Heart right ventricle (tissue), 16 donors: ENCODE data around the gene OTULIN. TPM values are rescaled to one million over a fixed set of nuclear protein-coding genes. Genes with fewer than 3 reads are reported as not detected.

Experiments
- ATAC-seq, 8 donors: fragments of 200-7000 bp; cut with Tn5 transposase; one replicate each; pipeline ENCODE4 v1.9.1; 2020; ENCODE audit warnings: mild to moderate bottlenecking in 8 of 8, moderate library complexity in 8 of 8, moderate number of reproducible peaks in 1 of 8
- DNase-seq, 2 donors: peaks; one replicate each; pipeline ENCODE4 v3.0.0-alpha.2; 2020
- H3K27ac ChIP-seq, 10 donors: fragments of 200-600 bp; sonication (generic) in 2 of 10; one replicate each; pipeline versions ENCODE4 v1.5.0 to v1.8.0; 2020 to 2022; ENCODE audit warnings: mild to moderate bottlenecking in 3 of 10
- H3K27me3 ChIP-seq, 7 donors: fragments of 200-600 bp; one replicate each; pipeline ENCODE4 v1.8.0; 2021 to 2022; ENCODE audit warnings: mild to moderate bottlenecking in 2 of 7
- H3K36me3 ChIP-seq, 9 donors: fragments of 200-600 bp; sonication (generic) in 1 of 9; one replicate each; pipeline versions ENCODE4 v1.5.0 to v1.8.0; 2020 to 2022; ENCODE audit warnings: mild to moderate bottlenecking in 2 of 9
- H3K4me1 ChIP-seq, 9 donors: fragments of 200-600 bp; sonication (generic) in 1 of 9; one replicate each; pipeline versions ENCODE4 v1.5.0 to v1.8.0; 2020 to 2022; ENCODE audit warnings: mild to moderate bottlenecking in 4 of 9
- H3K4me3 ChIP-seq, 10 donors: fragments of 200-600 bp; sonication (generic) in 2 of 10; one replicate each; pipeline versions ENCODE4 v1.5.0 to v1.8.0; 2020 to 2022; ENCODE audit warnings: mild to moderate bottlenecking in 7 of 10, moderate library complexity in 2 of 10
- H3K9me3 ChIP-seq, 11 donors: fragments of 200-600 bp in 10 of 11; sonication (generic) in 2 of 11; one replicate each; pipeline versions ENCODE4 v1.5.0 to v1.8.0; 2013 to 2022; ENCODE audit warnings: mild to moderate bottlenecking in 2 of 11, control low read depth in 1 of 11, moderate library complexity in 1 of 11
- CTCF ChIP-seq, 9 donors: fragments of 200-600 bp; sonication (generic) in 2 of 9; IDR thresholded peaks; one replicate each; pipeline versions ENCODE4 v1.5.0 to v1.8.0; 2021 to 2022; ENCODE audit warnings: antibody characterized with exemption in 9 of 9, mild to moderate bottlenecking in 5 of 9, moderate library complexity in 1 of 9
- WGBS, 2 donors: extraction: QIAGEN DNeasy Blood & Tissue Kit; methylation state at CpG; one replicate each; pipeline ENCODE4 v1.1.7; 2013; ENCODE audit warnings: inconsistent platforms in 1 of 2; 5-methylcytosine and 5-hydroxymethylcytosine counted together
- intact Hi-C, 10 donors: fragments of 100-400 bp; cut with DNase I; formaldehyde crosslinking; loops; one replicate each; pipeline versions ENCODE4 v1.11.1 to v1.14.2; 2022
- polyA plus RNA-seq, 2 donors: library from polyadenylated mRNA; stranded (reverse); fragments of 200-250 nt; gene quantifications; one replicate each; pipeline ENCODE4 v1.2.3, GENCODE V29; 2013
- total RNA-seq, 10 donors: library from RNA; stranded (reverse); fragmentation: NEBNext Ultra II Directional in 3 of 10; extraction: Animal tissue kit (Norgen Biotek cat#: 25700) in 3 of 10; gene quantifications; one replicate each; pipeline versions ENCODE4 v1.2.1 to v1.2.4, GENCODE V29; 2021 to 2023
- donor health status: Arrhythmogenic right ventricular cardiomyopathy.
- donor health status: ischemic (EF 13 %, LVEDD 7.1; RV severe dilation, severe dysfunction).
- donor health status: healthy with polysubstance abuse.
- donor health status: DM: no; HTN: yes; CAD: no.
- donor health status: DM: no; HTN: no; CAD: no.
- donor health status: ischemic (EF 25% LVEDD 6.9; RV normal size, moderate dysfunction).
- donor health status: ischemic (EF 25% LVEDD 5.7; RV mildly dilated, moderate dysfunction).
- donor health status: healthy.
- donor health status: DM: yes; HTN: yes; CAD: no.
- donor health status: Ischemic cardiomyopathy.
- donor health status: ischemic (EF 35%, LVEDD 5.7; RV mildly dilated, moderate dysfunction).
- donor health status: nonischemic (EF 11% LVEDD 7.7; RV severe dilation, severe dysfunction).
- donor health status: DM: yes; HTN: yes; CAD: no.
- donor health status: PGD.
- donor health status: ischemic (EF 29% LVEDD 5.4; RV normal size, mild dysfunction).
- donor health status: nonischemic (EF 23%, LVEDD 6.1; RV moderate dilation, normal function).

Gene OTULIN
- total and polyA plus RNA-seq, 12 donors = 4.4 to 35.1 (median 24.6) TPM

GRCh38 chr5:14718778-14719177 is 54.3 kb downstream of the OTULIN start:
- Histone ChIP-seq H3K36me3 (peaks cover 0 to 66% (median 30%) of the 10 kb centered on the region in 9 donors), H3K9me3 (no peaks in the 10 kb centered on the region), H3K27me3 (no peaks in the 10 kb centered on the region), H3K27ac (no peak overlapping the region), H3K4me1 (peaks cover 0 to 26% (median 8%) of the 10 kb centered on the region in 9 donors), H3K4me3 (no peak overlapping the region)
- DNase-seq = no peak
- TF ChIP-seq CTCF (IDR thresholded peaks at IDR 0.05) = no peak
- intact Hi-C loops = no loop called here
- WGBS, 2 donors = 93 to 96% methylated on average over 5 of the region's 5 CpGs
- no peak for ATAC-seq

GRCh38 chr5:14720236-14720923 is 55.9 kb downstream of the OTULIN start:
- WGBS, 2 donors = 96% methylated on average over 3 of the region's 3 CpGs
- Histone ChIP-seq H3K36me3 (peaks cover 0 to 64% (median 17%) of the 10 kb centered on the region in 9 donors), H3K27me3 (no peaks in the 10 kb centered on the region), H3K9me3 (no peaks in the 10 kb centered on the region), H3K4me1 (peaks cover 0 to 33% (median 9%) of the 10 kb centered on the region in 9 donors), H3K27ac (no peak overlapping the region), H3K4me3 (no peak overlapping the region)
- DNase-seq (no peak), ATAC-seq (no peak)
- TF ChIP-seq CTCF (IDR thresholded peaks at IDR 0.05) = no peak
- intact Hi-C loops = no loop called here

- intact Hi-C loops = no loop called here
- peaks cover 0 to 35% (median 11%) of the 10 kb centered on the region in 9 donors for H3K4me1 ChIP-seq
- no peaks in the 10 kb centered on the region for H3K27me3 ChIP-seq
- no peak for DNase-seq
- no peaks in the 10 kb centered on the region for H3K9me3 ChIP-seq
- WGBS, 2 donors = 91 to 94% methylated on average over 7 of the region's 7 CpGs
- no peak overlapping the region for H3K4me3 ChIP-seq
- no peak overlapping the region for H3K27ac ChIP-seq
- TF ChIP-seq CTCF (IDR thresholded peaks at IDR 0.05) = no peak
- peaks cover 0 to 47% (median 7%) of the 10 kb centered on the region in 9 donors for H3K36me3 ChIP-seq
- ATAC-seq = no peak
These were observed 57.6 kb downstream of the OTULIN start for GRCh38 chr5:14721990-14722656.

GRCh38 chr5:14722923-14723322 is 58.4 kb downstream of the OTULIN start:
- WGBS, 2 donors = 92% methylated on average over 8 of the region's 8 CpGs

More at GRCh38 chr5:14722923-14723322, 58.4 kb downstream of the OTULIN start:
- no peak for ATAC-seq
- Histone ChIP-seq H3K36me3 (peaks cover 0 to 39% (median 7%) of the 10 kb centered on the region in 9 donors), H3K9me3 (no peaks in the 10 kb centered on the region), H3K4me1 (peaks cover 3 to 43% (median 16%) of the 10 kb centered on the region in 9 donors), H3K27ac (no peak overlapping the region), H3K27me3 (no peaks in the 10 kb centered on the region), H3K4me3 (no peak overlapping the region)
- intact Hi-C loops = no loop called here
- TF ChIP-seq CTCF (IDR thresholded peaks at IDR 0.05) = no peak
- DNase-seq = no peak
